ENCODE measurements around the gene CYP3A7.
"Not testable (repeated sequence)": the region's sequence is repeated elsewhere in the genome, so short reads cannot be mapped to it uniquely, and the experiment has no call there.

DNA sequence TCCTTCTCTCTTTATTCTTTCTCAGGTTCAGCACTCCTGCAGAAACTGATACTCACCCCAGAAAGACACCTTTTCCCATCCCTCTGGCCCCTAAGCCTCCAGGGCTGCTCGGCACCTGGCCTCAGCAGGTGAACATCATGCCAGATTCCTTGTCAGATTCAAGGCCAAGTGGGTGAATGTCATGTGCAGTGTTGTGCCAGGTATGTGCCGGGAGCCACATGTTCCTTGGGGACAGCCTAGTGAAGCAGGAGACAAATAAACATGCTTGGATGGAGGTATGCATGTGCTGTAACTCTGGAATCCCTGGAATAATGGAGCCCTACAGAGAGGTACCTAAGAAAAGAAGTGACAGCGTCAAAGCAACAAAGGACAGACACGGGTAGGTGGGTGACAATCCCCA is 1.7 kb upstream of the CYP3A7 start:
- not testable (repeated sequence) for TF ChIP-seq CEBPB (IDR thresholded peaks at IDR 0.05); HEYL (CRISPR knock-in tag; IDR thresholded peaks at IDR 0.05); NPAS2 (CRISPR knock-in tag; IDR thresholded peaks at IDR 0.05; ENCODE audit: borderline replicate concordance)

Measured in A549 (cell line).